Panc1 (cell line): Measurements from ENCODE around the gene AARS1. TPM values are rescaled to one million over a fixed set of nuclear protein-coding genes. Genes with fewer than 3 reads are reported as not detected.

Source experiments
- ATAC-seq: fragments of 200-7000 bp; cut with Tn5 transposase; 2 replicates; pipeline ENCODE4 v1.9.1; 2020; ENCODE audit warnings: mild to moderate bottlenecking, moderate library complexity
- BruUV-seq: library from RNA; stranded (reverse); fragments of 400-500 nt; replicated peaks from 2 replicates; lab custom pipeline; 2021; lab: Mats Ljungman, UMichigan
- CTCF ChIA-PET: fragments of 300-600 bp; sonication (Branson Sonifier 250); formaldehyde crosslinking; loops from one replicate; lab custom pipeline; 2022; ENCODE audit warnings: antibody characterized with exemption; lab: Charles Lee
- POLR2A ChIA-PET: fragments of 300-600 bp; sonication (Branson Sonifier 250); formaldehyde crosslinking; loops from one replicate; lab custom pipeline; 2022; ENCODE audit warnings: antibody characterized with exemption; lab: Charles Lee
- DNase-seq: peaks from one replicate; pipeline ENCODE4 v3.0.0-alpha.2; 2010; ENCODE audit warnings: low read depth, low spot score
- H3K27ac ChIP-seq: 2 replicates; pipeline ENCODE4 v1.5.1; 2011; ENCODE audit warnings: mild to moderate bottlenecking, low read length, inconsistent platforms
- H3K27me3 ChIP-seq: fragments of 200-500 bp; sonication (Bioruptor generic); 2 replicates; pipeline ENCODE4 v1.6.0; 2014; ENCODE audit warnings: low read length, inconsistent platforms; ENCODE audit not compliant: control insufficient read depth, insufficient read depth
- H3K36me3 ChIP-seq: fragments of 200-500 bp; sonication (Bioruptor generic); 2 replicates; pipeline ENCODE4 v1.5.1; 2014; ENCODE audit warnings: inconsistent platforms, mild to moderate bottlenecking, low read length, moderate library complexity; ENCODE audit not compliant: control insufficient read depth, insufficient read depth
- H3K4me1 ChIP-seq: 2 replicates; pipeline ENCODE4 v1.5.1; 2011; ENCODE audit warnings: inconsistent platforms, mild to moderate bottlenecking, low read length, moderate library complexity; ENCODE audit not compliant: control insufficient read depth, insufficient read depth
- H3K4me3 ChIP-seq, 2 experiments: 2 replicates each; pipeline ENCODE4 v1.5.1; 2011 to 2012; ENCODE audit warnings: low read depth in 2 of 2, low read length in 2 of 2, mild to moderate bottlenecking in 2 of 2, inconsistent platforms in 1 of 2, moderate library complexity in 1 of 2
- H3K9me3 ChIP-seq: fragments of 200-500 bp; sonication (Bioruptor generic); 2 replicates; pipeline ENCODE4 v1.5.1; 2014; ENCODE audit warnings: low read depth, mild to moderate bottlenecking, inconsistent platforms, low read length, moderate library complexity; ENCODE audit not compliant: control insufficient read depth, insufficient read depth
- CTCF ChIP-seq: fragments of 450-650 bp; IDR thresholded peaks from 2 replicates; pipeline ENCODE4 v1.5.1; 2017; ENCODE audit warnings: mild to moderate bottlenecking
- POLR2AphosphoS5 ChIP-seq: IDR thresholded peaks from 2 replicates; pipeline ENCODE4 v1.6.1; 2012; ENCODE audit warnings: mild to moderate bottlenecking, low read depth, low read length, moderate library complexity
- REST ChIP-seq, 2 experiments: IDR thresholded peaks; 2 replicates each; pipeline ENCODE4 v1.6.1; 2011 to 2012; ENCODE audit warnings: low read depth in 2 of 2, control low read depth in 1 of 2, low read length in 1 of 2, mild to moderate bottlenecking in 1 of 2, moderate library complexity in 1 of 2; ENCODE audit not compliant: insufficient read depth in 1 of 2
- SIN3A ChIP-seq: IDR thresholded peaks from 2 replicates; pipeline ENCODE4 v1.6.1; 2012; ENCODE audit warnings: low read depth, mild to moderate bottlenecking, low read length, moderate library complexity, borderline replicate concordance; ENCODE audit not compliant: insufficient read depth
- TCF7L2 ChIP-seq: IDR thresholded peaks from 2 replicates; pipeline ENCODE4 v1.6.1; 2011; ENCODE audit warnings: mild to moderate bottlenecking, low read depth, low read length, inconsistent platforms
- in situ Hi-C: cut with HindIII; loops from 2 replicates; pipeline ENCODE4 v1.10.0; 2016; ENCODE audit warnings: low sequenced_read_pairs, low pct_unique_long_range_greater_than_20kb
- intact Hi-C: fragments of 100-400 bp; cut with micrococcal nuclease; formaldehyde crosslinking; loops from one replicate; pipeline ENCODE4 v1.10.0; 2022; ENCODE audit not compliant: unreplicated experiment
- total RNA-seq: library from RNA; stranded (reverse); gene quantifications from one replicate; pipeline ENCODE4 v1.2.1, GENCODE V29; 2021; ENCODE audit not compliant: unreplicated experiment

AARS1 gene
- total RNA-seq, 1 experiment from 2014 or later: 115 TPM

GRCh38 chr16:70254180-70254964 lies 34.9 kb downstream of the AARS1 start:
- Histone ChIP-seq H3K4me1 (no peaks in the 10 kb centered on the region), H3K27ac (no peak overlapping the region), H3K4me3 (no peak overlapping the region), H3K9me3 (no peaks in the 10 kb centered on the region), H3K36me3 (peaks cover 7% of the 10 kb centered on the region), H3K27me3 (no peaks in the 10 kb centered on the region)
- BruUV-seq: no TSS peak
- in situ Hi-C loops (no loop called here), intact Hi-C loops (no loop called here)
- ChIA-PET POLR2A (interaction anchor here (0.7 kb wide), 1 partner anchor 11 kb away, joined by 4 read pairs; no protein-coding TSS in a partner anchor), CTCF (no interaction called here)
- ATAC-seq: no peak
- no peak for DNase-seq
- TF ChIP-seq TCF7L2 (no peak), CTCF (no peak; the same call in 1 of the 2 replicates), REST (IDR thresholded peaks at IDR 0.05; ENCODE audit: insufficient read depth in 1 of 2, low read depth in 2 of 2, low read length in 1 of 2) (no peak), SIN3A (no peak)

GRCh38 chr16:70253291-70254106 lies 35.8 kb downstream of the AARS1 start:
- intact Hi-C loops: no loop called here
- no TSS peak for BruUV-seq
- ATAC-seq (no peak), DNase-seq (no peak)
- Histone ChIP-seq H3K4me3 (no peak overlapping the region), H3K36me3 (peaks cover 7% of the 10 kb centered on the region), H3K27me3 (no peaks in the 10 kb centered on the region), H3K27ac (no peak overlapping the region), H3K4me1 (no peaks in the 10 kb centered on the region), H3K9me3 (no peaks in the 10 kb centered on the region)
- POLR2A ChIA-PET: interaction anchor here (0.7 kb wide), 1 partner anchor 12 kb away, joined by 4 read pairs; no protein-coding TSS in a partner anchor
- in situ Hi-C loops: no loop called here
- CTCF ChIA-PET: no interaction called here
- TF ChIP-seq POLR2AphosphoS5 (no peak), CTCF (peak; percentile 64; the same call in 1 of the 2 replicates)
